ENCODE data around the gene CACNA2D3.

DNA sequence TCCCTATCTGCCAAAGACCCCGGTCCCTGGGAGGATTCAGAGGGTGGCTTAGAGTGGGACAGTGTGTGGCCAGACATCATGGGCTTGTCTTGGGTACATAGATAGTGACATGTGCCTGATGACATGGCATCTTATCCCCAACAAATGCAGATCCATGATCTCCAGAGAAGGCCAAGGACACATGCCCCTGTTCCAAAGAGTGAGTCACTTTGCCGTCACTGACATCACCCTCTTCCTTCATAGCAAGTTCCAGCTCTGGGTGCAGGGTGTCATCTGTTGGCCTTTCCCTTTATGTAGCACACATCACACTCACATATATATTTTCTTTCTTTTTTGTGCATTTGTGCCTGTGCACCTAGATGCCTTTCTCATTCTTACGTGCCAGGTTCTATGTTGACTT lies 455.0 kb downstream of the CACNA2D3 start:
- no peak for TF ChIP-seq EZH2phosphoT487 (IDR thresholded peaks at IDR 0.05)
- TF ChIP-seq, protein P1, sequence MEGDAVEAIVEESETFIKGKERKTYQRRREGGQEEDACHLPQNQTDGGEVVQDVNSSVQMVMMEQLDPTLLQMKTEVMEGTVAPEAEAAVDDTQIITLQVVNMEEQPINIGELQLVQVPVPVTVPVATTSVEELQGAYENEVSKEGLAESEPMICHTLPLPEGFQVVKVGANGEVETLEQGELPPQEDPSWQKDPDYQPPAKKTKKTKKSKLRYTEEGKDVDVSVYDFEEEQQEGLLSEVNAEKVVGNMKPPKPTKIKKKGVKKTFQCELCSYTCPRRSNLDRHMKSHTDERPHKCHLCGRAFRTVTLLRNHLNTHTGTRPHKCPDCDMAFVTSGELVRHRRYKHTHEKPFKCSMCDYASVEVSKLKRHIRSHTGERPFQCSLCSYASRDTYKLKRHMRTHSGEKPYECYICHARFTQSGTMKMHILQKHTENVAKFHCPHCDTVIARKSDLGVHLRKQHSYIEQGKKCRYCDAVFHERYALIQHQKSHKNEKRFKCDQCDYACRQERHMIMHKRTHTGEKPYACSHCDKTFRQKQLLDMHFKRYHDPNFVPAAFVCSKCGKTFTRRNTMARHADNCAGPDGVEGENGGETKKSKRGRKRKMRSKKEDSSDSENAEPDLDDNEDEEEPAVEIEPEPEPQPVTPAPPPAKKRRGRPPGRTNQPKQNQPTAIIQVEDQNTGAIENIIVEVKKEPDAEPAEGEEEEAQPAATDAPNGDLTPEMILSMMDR (IDR thresholded peaks at IDR 0.05) = no peak
- TF ChIP-seq EZH2 (IDR thresholded peaks at IDR 0.05) = no peak
